ENCODE data around the gene SNX1.

The SNX1 gene

GRCh38 chr15:64163659-64164362 lies 68.0 kb downstream of the SNX1 start:
- no peak for TF ChIP-seq CTCF (IDR thresholded peaks at IDR 0.05; ENCODE audit: low read depth, low read length)
- DNase-seq (ENCODE audit: low read depth in 2 of 2) = peak in 1 of 2 donors; percentile 38
- peak overlapping the region in 1 of 2 donors; percentile 48 for H3K4me3 ChIP-seq (replicated peaks in 1 of 2; ENCODE audit: low read depth in 2 of 2, low read length in 2 of 2)

- DNase-seq (ENCODE audit: low read depth in 2 of 2) = no peak
- no peak overlapping the region for H3K4me3 ChIP-seq (replicated peaks in 1 of 2; ENCODE audit: low read depth in 2 of 2, low read length in 2 of 2)
- TF ChIP-seq CTCF (IDR thresholded peaks at IDR 0.05; ENCODE audit: low read depth, low read length) = no peak
Measured at GRCh38 chr15:64164436-64164835, 68.7 kb downstream of the SNX1 start.

DNA sequence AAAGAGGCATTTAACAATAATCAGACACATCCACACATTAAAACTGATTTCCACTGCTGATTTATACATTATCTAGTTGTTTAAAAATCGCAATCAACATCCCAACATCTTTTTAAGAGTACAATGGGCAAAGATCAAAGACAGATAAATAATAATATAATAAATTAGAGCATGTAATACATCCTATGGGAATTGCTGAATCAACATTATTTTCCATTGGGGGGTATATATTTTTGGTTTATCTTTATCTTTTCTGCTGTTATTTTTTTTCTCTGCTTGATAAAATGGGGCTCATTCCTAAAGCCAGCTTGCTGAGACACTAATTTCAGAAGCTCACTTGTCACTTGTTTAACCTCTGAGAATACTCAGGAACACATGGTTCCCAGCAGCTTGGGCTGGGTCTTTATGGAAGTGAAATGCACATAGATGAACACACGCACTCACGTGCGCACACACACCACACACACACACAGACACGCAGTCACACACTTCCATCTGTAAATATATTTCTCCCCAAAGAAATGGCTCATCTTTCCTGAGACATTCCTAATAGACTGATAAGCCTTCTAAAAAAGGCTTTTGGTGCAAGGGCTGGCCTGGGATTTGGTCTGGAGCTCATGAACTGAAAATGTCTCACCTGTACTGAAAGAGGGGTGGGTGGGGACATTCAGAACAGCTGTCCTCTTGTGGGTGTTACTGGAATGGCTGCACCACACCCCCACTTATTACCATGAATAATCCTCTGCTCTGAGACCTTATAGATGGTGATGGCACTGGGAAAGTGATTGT lies 70.5 kb downstream of the SNX1 start:
- DNase-seq (ENCODE audit: low read depth in 2 of 2) = no peak

GRCh38 chr15:64180235-64180824 lies 84.5 kb downstream of the SNX1 start:
- no peak for DNase-seq (ENCODE audit: low read depth in 2 of 2)
- TF ChIP-seq CTCF (IDR thresholded peaks at IDR 0.05; ENCODE audit: low read depth, low read length) = no peak

More for the DNA sequence above, 70.5 kb downstream of the SNX1 start:
- H3K4me3 ChIP-seq (replicated peaks in 1 of 2; ENCODE audit: low read depth in 2 of 2, low read length in 2 of 2) = no peak overlapping the region
- TF ChIP-seq CTCF (IDR thresholded peaks at IDR 0.05; ENCODE audit: low read depth, low read length) = no peak

GRCh38 chr15:64182859-64183370 lies 87.1 kb downstream of the SNX1 start:
- no peak overlapping the region for H3K4me3 ChIP-seq (replicated peaks in 1 of 2; ENCODE audit: low read depth in 2 of 2, low read length in 2 of 2)
- TF ChIP-seq CTCF (IDR thresholded peaks at IDR 0.05; ENCODE audit: low read depth, low read length) = no peak
- no peak for DNase-seq (ENCODE audit: low read depth in 2 of 2)

More at GRCh38 chr15:64180235-64180824, 84.5 kb downstream of the SNX1 start:
- no peak overlapping the region for H3K4me3 ChIP-seq (replicated peaks in 1 of 2; ENCODE audit: low read depth in 2 of 2, low read length in 2 of 2)

- TF ChIP-seq CTCF (IDR thresholded peaks at IDR 0.05; ENCODE audit: low read depth, low read length) = no peak
- H3K4me3 ChIP-seq (replicated peaks in 1 of 2; ENCODE audit: low read depth in 2 of 2, low read length in 2 of 2) = no peak overlapping the region
- no peak for DNase-seq (ENCODE audit: low read depth in 2 of 2)
Measured at GRCh38 chr15:64185146-64185911, 89.5 kb downstream of the SNX1 start.

Data from cardiac fibroblast (primary cell).